ENCODE results near the gene SPATA6L.

SPATA6L gene

GRCh38 chr9:4581861-4582565 is 84.3 kb downstream of the SPATA6L start:
- DNase-seq: no peak

GRCh38 chr9:4581035-4581760 is 85.1 kb downstream of the SPATA6L start:
- no peak for DNase-seq

GRCh38 chr9:4579001-4579400 is 87.3 kb downstream of the SPATA6L start:
- DNase-seq: no peak

GRCh38 chr9:4576448-4576847 is 89.8 kb downstream of the SPATA6L start:
- no peak for DNase-seq

- DNase-seq: no peak
Measured at GRCh38 chr9:4575997-4576396, 90.3 kb downstream of the SPATA6L start.

GRCh38 chr9:4574657-4575243 is 91.5 kb downstream of the SPATA6L start:
- DNase-seq: no peak

- DNase-seq: no peak
Measured at GRCh38 chr9:4573634-4574389, 92.5 kb downstream of the SPATA6L start.

- no peak for DNase-seq
Measured at GRCh38 chr9:4573176-4573575, 93.1 kb downstream of the SPATA6L start.

- DNase-seq: no peak
Measured at GRCh38 chr9:4572184-4572826, 94.0 kb downstream of the SPATA6L start.

GRCh38 chr9:4569101-4569500 is 97.2 kb downstream of the SPATA6L start:
- DNase-seq: no peak

GRCh38 chr9:4567601-4568000 is 98.7 kb downstream of the SPATA6L start:
- DNase-seq: no peak

GRCh38 chr9:4566806-4567205 is 99.5 kb downstream of the SPATA6L start:
- DNase-seq: no peak

- no peak for DNase-seq
Measured at GRCh38 chr9:4563105-4563504, 103.2 kb downstream of the SPATA6L start.

GRCh38 chr9:4559261-4560182 is 106.8 kb downstream of the SPATA6L start:
- no peak for DNase-seq

- no peak for DNase-seq
Measured at GRCh38 chr9:4558371-4558998, 107.8 kb downstream of the SPATA6L start.

- no peak for DNase-seq
Measured at GRCh38 chr9:4555236-4555635, 111.0 kb downstream of the SPATA6L start.

GRCh38 chr9:4553951-4554381 is 112.3 kb downstream of the SPATA6L start:
- no peak for DNase-seq

GRCh38 chr9:4550777-4551484 is 115.3 kb downstream of the SPATA6L start:
- no peak for DNase-seq

- DNase-seq: no peak
Measured at GRCh38 chr9:4549751-4550295, 116.5 kb downstream of the SPATA6L start.
